ENCODE data around the gene CHD9NB.
"Not testable (repeated sequence)": the region's sequence is repeated elsewhere in the genome, so short reads cannot be mapped to it uniquely, and the experiment has no call there.

CHD9NB gene

DNA sequence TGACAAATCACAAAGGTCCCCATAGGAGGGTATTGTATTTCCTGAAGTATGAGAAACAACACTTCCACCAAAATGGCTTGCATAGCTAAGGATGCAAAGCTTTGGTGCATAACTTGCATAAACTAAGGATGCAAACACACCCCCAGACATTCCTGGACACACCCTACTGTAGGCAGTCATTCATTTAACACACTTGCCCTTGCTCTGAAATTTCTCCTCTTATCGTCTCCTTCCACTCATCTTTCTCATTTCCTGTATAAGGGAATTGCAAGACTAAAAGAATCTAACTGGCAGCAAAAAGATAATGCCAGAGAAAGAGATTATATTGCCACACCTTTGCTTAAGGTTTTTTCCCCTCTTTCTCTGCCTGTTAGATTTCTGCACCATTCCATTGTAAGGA, 30.4 kb upstream of the CHD9NB start:
- DNase-seq = no peak

- no peak for DNase-seq
These were observed 29.8 kb upstream of the CHD9NB start for GRCh38 chr16:53082509-53082908.

- DNase-seq = no peak
These were observed 29.1 kb upstream of the CHD9NB start for GRCh38 chr16:53081686-53082407.

- DNase-seq = no peak
These were observed 28.3 kb upstream of the CHD9NB start for GRCh38 chr16:53081032-53081424.

- no peak for DNase-seq
These were observed 27.8 kb upstream of the CHD9NB start for GRCh38 chr16:53080345-53081031.

DNA sequence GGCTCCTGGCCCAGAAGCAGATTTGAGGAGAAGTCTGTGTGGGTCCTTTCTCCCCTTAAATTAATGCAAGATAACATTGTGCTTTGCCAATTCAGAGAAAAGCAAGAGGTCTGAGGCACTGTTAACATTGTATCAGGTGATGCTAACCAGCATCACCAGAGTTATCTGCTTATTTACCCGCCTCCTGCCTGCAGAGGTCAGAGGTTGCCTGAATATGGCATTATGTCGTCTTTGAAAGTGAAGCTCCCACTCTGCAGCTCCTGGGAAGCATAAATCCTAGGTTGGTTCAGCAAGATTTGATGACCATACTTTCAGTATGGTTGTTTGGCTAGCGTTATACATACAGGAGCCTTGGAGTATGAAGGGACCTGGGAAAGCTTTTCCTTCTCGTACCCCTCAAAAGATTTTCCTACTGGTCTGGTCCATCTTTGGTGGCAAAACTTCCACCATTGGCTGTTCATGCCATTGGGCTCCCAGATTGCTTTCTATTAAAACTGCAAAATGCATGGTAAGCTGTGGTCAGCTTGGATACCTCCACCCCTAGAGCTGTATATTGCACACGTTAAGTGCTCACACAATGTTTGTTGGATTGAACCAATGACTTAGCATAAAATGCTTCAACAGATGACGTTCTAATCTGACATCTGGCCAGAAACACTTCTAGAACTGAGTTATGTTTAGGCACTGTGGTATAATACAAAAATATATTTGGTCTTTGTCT, 26.2 kb upstream of the CHD9NB start:
- DNase-seq = no peak

DNA sequence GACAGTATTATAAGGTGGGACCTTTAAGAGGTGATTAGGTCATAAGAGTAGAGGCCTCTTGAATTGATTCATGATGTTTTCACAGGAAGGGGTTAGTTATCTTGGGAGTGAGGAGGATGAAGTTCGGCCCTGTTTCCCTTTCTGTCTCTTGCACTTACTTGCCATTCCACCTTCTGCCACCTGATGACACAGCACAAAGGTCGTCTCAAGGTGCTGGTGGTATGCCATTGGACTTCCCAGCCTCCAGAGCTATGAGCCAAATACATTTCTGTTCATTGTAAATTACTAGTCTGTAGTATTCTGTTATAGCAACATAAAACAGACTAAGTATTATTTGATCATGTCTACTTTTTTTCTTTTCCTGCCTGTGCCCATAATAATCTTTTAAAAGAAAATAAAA, 25.6 kb upstream of the CHD9NB start:
- no peak for DNase-seq

- peak; percentile 80 to 83 for DNase-seq
These were observed 22.8 kb upstream of the CHD9NB start for GRCh38 chr16:53075461-53075860.

- DNase-seq = not testable (repeated sequence)
These were observed 21.6 kb upstream of the CHD9NB start for GRCh38 chr16:53074296-53074695.

GRCh38 chr16:53073022-53073421, 20.3 kb upstream of the CHD9NB start:
- no peak for DNase-seq

DNA sequence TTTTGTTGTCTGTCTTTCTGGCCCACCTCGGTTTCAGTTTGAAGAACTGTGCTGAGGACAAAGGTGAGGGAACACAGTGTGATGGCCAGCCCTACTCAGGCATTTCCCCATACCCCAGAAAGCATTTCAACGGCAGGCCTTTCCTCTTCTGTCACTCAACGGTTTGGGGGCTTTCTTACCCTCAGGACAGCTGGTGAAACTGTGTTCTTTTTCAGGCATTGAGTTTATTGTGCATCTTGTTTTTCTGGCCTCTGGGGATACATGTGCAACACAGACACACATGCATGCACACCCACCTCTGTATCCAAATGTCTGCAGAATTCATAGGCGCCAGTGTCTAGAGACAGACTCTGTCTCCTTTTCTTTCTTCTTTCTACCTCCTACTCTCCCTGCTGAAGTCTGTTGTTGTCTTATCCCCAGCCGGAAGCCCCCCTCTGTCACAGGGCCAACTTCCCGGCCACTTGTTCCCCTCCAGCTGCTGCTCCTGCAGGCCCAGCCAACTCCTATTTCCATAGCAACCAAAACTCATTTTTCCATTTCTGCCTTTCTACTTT, 19.1 kb upstream of the CHD9NB start:
- DNase-seq = peak in 1 of 2 donors; percentile 35

GRCh38 chr16:53069772-53070171, 17.1 kb upstream of the CHD9NB start:
- DNase-seq = no peak

DNA sequence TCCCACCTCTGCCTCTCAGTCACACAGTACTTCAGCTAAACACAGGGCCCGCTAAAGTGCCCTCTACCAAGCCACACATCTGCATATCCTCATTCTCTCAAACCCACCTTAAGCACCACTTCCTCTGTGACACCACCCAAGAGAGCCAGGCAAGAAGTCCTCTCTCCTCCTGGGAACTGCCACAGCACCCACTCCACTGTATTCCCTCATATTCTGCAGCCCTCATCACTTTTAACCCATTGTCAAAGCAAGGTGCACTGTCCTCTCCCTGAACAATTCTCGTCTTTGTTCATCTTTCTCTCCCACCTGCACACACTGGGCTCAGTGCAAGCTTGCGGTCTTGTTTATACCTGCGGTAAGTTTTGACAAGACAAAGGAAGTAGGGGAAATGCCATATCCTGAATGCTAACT, 15.7 kb upstream of the CHD9NB start:
- no peak for DNase-seq

- no peak for DNase-seq
These were observed 15.0 kb upstream of the CHD9NB start for GRCh38 chr16:53067675-53068074.

- DNase-seq = no peak
These were observed 12.9 kb upstream of the CHD9NB start for GRCh38 chr16:53065461-53066061.

- no peak for DNase-seq
These were observed 11.4 kb upstream of the CHD9NB start for GRCh38 chr16:53064081-53064578.

- peak; percentile 71 to 79 for DNase-seq
These were observed 9.0 kb upstream of the CHD9NB start for GRCh38 chr16:53061701-53062159.

GRCh38 chr16:53061256-53061655, 8.6 kb upstream of the CHD9NB start:
- no peak for DNase-seq

GRCh38 chr16:53059672-53060071, 7.0 kb upstream of the CHD9NB start:
- no peak for DNase-seq

DNA sequence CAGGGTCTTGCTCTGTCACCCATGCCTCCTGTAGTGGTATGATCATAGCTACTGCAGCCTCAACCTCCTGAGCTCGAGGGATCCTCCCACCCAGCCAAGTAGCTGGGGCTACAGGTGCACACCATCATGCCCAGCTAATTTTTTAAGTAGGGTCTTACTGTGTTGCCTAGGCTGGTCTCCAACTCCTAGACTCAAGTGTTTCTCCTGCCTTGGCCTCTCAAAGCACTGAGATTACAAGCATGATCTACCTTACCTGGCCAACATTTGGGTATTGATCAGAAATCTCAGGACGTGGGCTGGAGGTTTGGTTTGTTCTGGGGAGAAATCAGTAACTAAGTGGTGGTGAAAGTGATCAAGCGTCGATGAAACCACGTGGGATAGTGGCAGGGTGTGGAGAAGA, 6.2 kb upstream of the CHD9NB start:
- no peak for DNase-seq

DNA sequence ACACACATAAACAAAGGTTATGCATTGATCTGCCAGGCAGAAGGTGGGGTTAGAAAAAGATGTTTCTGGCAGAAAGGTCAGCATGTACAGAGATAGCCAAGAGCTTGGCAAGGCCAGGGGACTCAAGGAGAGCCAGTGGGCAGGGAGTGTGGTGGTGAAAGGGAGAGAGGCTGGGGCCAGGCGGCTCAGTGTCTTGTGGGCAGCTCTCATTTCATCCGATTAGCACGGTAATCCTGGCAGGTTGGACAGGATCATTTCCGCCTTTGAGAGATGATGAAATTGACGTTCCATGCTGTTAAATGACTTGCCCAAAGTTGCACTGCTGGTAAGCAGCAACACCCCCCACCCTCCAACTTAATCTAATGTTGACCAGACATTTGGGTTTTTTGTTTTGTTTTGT, 5.7 kb upstream of the CHD9NB start:
- DNase-seq = no peak

- DNase-seq = no peak
These were observed 5.0 kb upstream of the CHD9NB start for GRCh38 chr16:53057658-53058057.

- no peak for DNase-seq
These were observed 3.7 kb upstream of the CHD9NB start for GRCh38 chr16:53056392-53056881.
